Choroid plexus epithelial cell (primary cell): ENCODE measurements around the gene SNX27.

ENCODE experiments used
- DNase-seq: peaks from one replicate; pipeline ENCODE4 v3.0.0-alpha.2; 2010; ENCODE audit warnings: low read depth
- H3K4me3 ChIP-seq: 2 replicates; pipeline ENCODE4 v1.5.1; 2011; ENCODE audit warnings: low read depth, mild to moderate bottlenecking, control low read depth, low read length, moderate library complexity
- CTCF ChIP-seq: conservative IDR thresholded peaks from 2 replicates; pipeline ENCODE4 v1.5.1; 2011; ENCODE audit warnings: low read depth, mild to moderate bottlenecking, control low read depth, inconsistent platforms, low read length, moderate library complexity

Gene SNX27

DNA sequence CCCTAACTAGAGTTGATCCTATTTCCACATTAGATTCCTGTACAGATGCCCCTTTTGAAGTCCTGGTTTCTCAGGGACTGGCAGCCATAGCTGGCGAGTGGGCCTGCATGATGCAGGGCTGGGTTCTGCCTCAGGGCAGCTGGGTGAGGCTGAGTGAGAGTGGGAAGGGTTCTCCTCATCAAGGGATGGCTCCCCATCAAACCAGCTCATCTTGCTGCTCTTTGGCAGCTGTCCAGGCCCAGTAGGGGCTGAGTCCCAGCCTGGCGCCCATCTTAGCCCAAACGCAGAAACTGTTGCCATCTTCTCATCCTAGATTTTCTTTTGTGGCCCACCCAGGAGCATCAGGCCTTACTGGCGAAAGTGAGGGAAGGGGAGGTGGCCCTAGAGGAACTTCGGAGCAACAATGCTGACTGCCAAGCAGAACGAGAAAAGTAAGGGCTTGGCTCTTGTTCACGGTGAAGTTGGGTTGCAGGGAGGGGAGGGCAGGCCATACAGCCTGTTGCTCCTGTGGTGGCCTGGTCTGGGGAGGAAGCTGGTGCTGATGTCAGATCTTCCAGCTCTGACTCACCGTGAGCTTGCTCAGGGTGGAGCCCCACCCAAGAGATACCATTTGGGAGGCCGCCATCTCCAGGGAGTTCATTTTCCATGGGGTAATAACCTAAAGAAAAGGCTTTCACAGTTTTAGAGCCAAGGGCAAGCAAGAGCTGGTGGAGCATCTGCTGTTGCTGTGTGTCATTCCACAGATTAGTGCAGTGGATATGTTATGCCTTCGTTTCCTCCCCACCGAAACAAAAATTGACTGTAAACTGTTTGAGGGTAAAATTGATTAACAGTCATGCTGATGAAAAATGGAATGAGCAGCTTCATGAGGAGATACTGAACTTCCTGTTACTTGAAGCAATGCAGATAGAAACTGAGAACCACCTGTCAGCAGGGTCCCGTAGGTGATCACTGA is 37.0 kb upstream of the SNX27 start:
- peak; percentile 61 for DNase-seq
- no peak overlapping the region for H3K4me3 ChIP-seq
- no peak for TF ChIP-seq CTCF

DNA sequence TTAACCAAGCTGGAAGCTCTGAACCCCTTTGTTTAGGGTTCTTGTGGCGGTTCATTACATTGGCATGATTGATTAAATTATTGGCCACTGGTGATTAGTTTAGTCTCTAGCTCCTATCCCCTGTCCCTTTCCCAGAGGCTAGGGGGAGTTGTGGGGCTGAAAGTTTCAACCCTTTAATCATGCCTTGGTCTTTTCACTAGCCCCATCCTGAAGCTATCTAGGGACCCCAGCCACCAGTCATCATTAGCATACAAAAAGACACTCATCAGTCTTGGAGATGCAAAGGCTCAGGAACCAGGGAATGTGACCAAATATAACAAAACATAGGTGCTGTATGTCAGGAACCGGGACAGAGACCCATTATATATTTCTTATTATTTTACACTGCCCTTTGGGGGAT is 34.7 kb upstream of the SNX27 start:
- no peak overlapping the region for H3K4me3 ChIP-seq
- no peak for DNase-seq
- TF ChIP-seq CTCF = no peak

DNA sequence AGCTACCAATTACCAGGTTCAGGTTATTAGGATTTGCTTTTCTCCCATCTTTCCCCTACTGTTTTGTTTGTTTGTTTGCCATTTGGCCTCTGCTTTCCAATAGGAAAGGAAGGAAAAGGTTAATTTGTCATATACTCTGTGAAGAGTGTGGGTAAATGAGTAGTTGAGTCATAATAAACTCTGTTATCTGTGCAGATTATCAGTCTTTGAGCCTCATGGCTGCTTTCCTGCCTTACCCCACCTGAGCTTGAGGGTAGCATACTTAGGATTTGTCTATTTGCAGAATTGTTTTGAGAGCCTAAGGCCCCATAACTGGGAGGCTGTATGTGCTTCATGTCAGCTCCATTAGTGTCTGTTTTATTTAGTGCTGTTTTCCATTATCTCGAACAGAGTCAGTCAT is 32.9 kb upstream of the SNX27 start:
- DNase-seq = no peak
- H3K4me3 ChIP-seq = no peak overlapping the region
- TF ChIP-seq CTCF = no peak

GRCh38 chr1:151579436-151580225 is 32.2 kb upstream of the SNX27 start:
- DNase-seq = peak; percentile 63
- no peak overlapping the region for H3K4me3 ChIP-seq
- no peak for TF ChIP-seq CTCF

GRCh38 chr1:151581451-151581850 is 30.4 kb upstream of the SNX27 start:
- DNase-seq = no peak
- no peak for TF ChIP-seq CTCF
- no peak overlapping the region for H3K4me3 ChIP-seq

DNA sequence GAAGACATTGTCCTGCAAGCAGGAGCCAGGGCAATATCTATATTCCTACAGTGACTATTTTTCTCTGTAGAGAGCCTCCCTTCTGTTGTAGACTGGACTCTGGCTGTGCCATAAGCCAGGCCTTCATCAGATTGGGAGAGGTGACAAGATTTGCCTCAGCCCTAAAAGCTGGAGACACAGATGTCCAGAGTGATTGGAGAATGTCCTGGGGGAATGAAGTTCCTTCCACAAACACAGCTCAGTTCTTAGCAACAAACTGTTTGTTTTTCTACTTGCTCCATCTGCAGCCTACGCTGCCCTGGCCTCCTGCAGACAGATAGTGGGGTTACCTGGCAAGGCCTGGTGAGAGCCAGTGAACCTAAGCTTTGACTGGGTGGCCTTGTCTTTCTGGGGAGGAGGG is 29.9 kb upstream of the SNX27 start:
- no peak for TF ChIP-seq CTCF
- DNase-seq = no peak
- no peak overlapping the region for H3K4me3 ChIP-seq

DNA sequence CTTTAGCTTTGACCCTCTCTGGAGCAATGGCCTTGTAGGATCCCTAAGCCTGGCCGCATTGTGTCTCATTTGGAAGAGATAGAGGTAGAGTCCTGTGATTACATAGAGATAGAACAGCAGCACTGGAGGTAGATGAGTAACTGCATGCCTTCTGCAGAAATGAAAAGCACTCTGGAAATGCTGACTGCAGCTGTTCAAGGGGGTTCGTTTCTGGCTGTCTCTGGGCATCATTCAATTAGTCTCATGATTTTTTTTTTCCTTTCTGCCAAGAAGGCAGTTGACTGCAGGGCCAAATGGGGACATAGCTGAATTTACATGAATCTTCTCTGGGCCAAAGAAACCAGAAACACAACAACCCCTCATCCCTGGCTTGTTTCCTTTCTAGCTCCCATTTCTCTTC is 28.1 kb upstream of the SNX27 start:
- no peak overlapping the region for H3K4me3 ChIP-seq
- no peak for TF ChIP-seq CTCF
- DNase-seq = peak; percentile 14
